ENCODE results near the gene PLOD2. TPM values are rescaled to one million over a fixed set of nuclear protein-coding genes. Genes with fewer than 3 reads are reported as not detected.

Gene PLOD2
- total and polyA plus RNA-seq, 5 donors from 2014 or later, result 0.52 TPM; not detected in 4

- H3K4me3 Mint-ChIP-seq, result no peak overlapping the region
- no peaks in the 10 kb centered on the region for H3K27me3 Mint-ChIP-seq
- no peaks in the 10 kb centered on the region for H3K4me1 ChIP-seq (ENCODE audit: control insufficient read depth, insufficient read depth, low read length, poor library complexity, severe bottlenecking)
- H3K36me3 Mint-ChIP-seq, result no peaks in the 10 kb centered on the region
- no peaks in the 10 kb centered on the region for H3K9me3 ChIP-seq (ENCODE audit: control insufficient read depth in 2 of 2, low read length in 2 of 2)
- H3K27ac Mint-ChIP-seq, result no peak overlapping the region
- no peak overlapping the region for H3K27ac ChIP-seq (ENCODE audit: insufficient read depth, low read length, poor library complexity, severe bottlenecking)
- no peaks in the 10 kb centered on the region for H3K36me3 ChIP-seq (ENCODE audit: control insufficient read depth, insufficient read depth, low read length)
- H3K27me3 ChIP-seq (ENCODE audit: control insufficient read depth, insufficient read depth, low read length), result no peaks in the 10 kb centered on the region
- DNase-seq (no peak), ATAC-seq (ENCODE audit: low read depth in 2 of 2) (no peak)
- H3K4me1 Mint-ChIP-seq, result no peaks in the 10 kb centered on the region
- H3K4me3 ChIP-seq (ENCODE audit: low read depth, low read length), result no peak overlapping the region
- no peaks in the 10 kb centered on the region for H3K9me3 Mint-ChIP-seq
Observed at GRCh38 chr3:146195030-146195429, 34.0 kb upstream of the PLOD2 start.

DNA sequence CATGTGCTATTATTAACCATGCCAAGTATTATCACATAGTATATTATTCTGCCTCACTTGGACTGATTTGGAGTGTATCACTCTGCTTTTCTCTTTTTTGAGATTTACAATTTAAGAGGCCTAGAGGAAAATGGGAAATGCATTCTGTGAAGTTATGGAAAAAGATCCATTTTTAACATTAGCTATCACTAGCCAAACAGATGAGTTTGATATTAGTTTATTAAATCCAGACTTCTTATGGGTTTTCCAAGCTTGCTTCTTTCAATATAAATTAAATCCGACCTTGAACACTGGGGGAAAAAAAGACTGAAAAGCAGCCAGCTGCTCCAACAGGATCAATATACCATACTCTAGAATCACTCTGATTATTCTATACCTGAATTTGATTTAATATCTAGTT, 30.1 kb upstream of the PLOD2 start:
- H3K4me3 ChIP-seq (ENCODE audit: low read depth, low read length), result no peak overlapping the region
- no peaks in the 10 kb centered on the region for H3K9me3 Mint-ChIP-seq
- H3K9me3 ChIP-seq (ENCODE audit: control insufficient read depth in 2 of 2, low read length in 2 of 2), result no peaks in the 10 kb centered on the region
- H3K27me3 Mint-ChIP-seq, result peaks cover 6% of the 10 kb centered on the region
- H3K27me3 ChIP-seq (ENCODE audit: control insufficient read depth, insufficient read depth, low read length), result no peaks in the 10 kb centered on the region
- no peaks in the 10 kb centered on the region for H3K36me3 ChIP-seq (ENCODE audit: control insufficient read depth, insufficient read depth, low read length)
- H3K36me3 Mint-ChIP-seq, result no peaks in the 10 kb centered on the region
- H3K4me1 ChIP-seq (ENCODE audit: control insufficient read depth, insufficient read depth, low read length, poor library complexity, severe bottlenecking), result no peaks in the 10 kb centered on the region
- no peaks in the 10 kb centered on the region for H3K4me1 Mint-ChIP-seq
- no peak overlapping the region for H3K4me3 Mint-ChIP-seq
- DNase-seq (no peak), ATAC-seq (ENCODE audit: low read depth in 2 of 2) (no peak)
- H3K27ac ChIP-seq (ENCODE audit: insufficient read depth, low read length, poor library complexity, severe bottlenecking), result no peak overlapping the region
- H3K27ac Mint-ChIP-seq, result no peak overlapping the region

- peak; percentile 34 to 52 for ATAC-seq (ENCODE audit: low read depth in 2 of 2)
- Histone ChIP-seq H3K4me1 (ENCODE audit: control insufficient read depth, insufficient read depth, low read length, poor library complexity, severe bottlenecking) (no peaks in the 10 kb centered on the region), H3K9me3 (ENCODE audit: control insufficient read depth in 2 of 2, low read length in 2 of 2) (no peaks in the 10 kb centered on the region), H3K36me3 (ENCODE audit: control insufficient read depth, insufficient read depth, low read length) (no peaks in the 10 kb centered on the region), H3K4me3 (ENCODE audit: low read depth, low read length) (no peak overlapping the region), H3K27me3 (ENCODE audit: control insufficient read depth, insufficient read depth, low read length) (no peaks in the 10 kb centered on the region), H3K27ac (ENCODE audit: insufficient read depth, low read length, poor library complexity, severe bottlenecking) (no peak overlapping the region)
- Mint-ChIP-seq H3K27ac (no peak overlapping the region), H3K9me3 (no peaks in the 10 kb centered on the region), H3K27me3 (peaks cover 6% of the 10 kb centered on the region), H3K4me3 (no peak overlapping the region), H3K36me3 (no peaks in the 10 kb centered on the region), H3K4me1 (no peaks in the 10 kb centered on the region)
- peak in 2 of 3 donors; percentile 16 to 42 for DNase-seq
Observed at GRCh38 chr3:146189519-146190173, 28.7 kb upstream of the PLOD2 start.

DNA sequence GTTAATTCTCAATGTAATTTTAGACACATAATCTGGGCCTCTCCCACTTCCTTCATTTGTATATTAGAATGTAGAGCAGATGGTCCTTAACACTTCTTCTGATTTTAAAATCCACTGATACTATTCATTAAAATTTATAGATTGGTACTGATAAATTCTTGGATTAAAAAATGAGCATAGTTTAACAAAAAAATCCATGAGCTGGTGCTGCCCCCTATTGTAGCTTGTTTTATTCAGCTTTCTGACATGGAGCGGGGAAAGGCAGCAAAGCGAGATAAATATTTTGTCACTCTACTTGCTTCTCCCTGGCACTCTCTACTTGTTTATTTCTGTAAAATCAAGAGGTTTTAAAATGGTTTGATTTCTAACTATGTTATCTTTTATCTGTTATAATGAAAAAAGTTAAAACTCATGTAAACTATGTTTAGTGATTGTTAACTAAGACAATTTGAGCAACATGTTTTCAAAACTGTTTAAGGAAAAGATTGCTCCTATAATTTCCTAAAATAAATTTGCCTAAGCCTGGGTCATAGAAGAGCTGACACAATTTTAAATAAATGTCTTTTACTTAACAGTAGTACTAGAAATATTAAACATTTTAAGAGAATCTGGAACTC, 26.5 kb upstream of the PLOD2 start:
- Histone ChIP-seq H3K27me3 (ENCODE audit: control insufficient read depth, insufficient read depth, low read length) (no peaks in the 10 kb centered on the region), H3K9me3 (ENCODE audit: control insufficient read depth in 2 of 2, low read length in 2 of 2) (no peaks in the 10 kb centered on the region), H3K27ac (ENCODE audit: insufficient read depth, low read length, poor library complexity, severe bottlenecking) (no peak overlapping the region), H3K36me3 (ENCODE audit: control insufficient read depth, insufficient read depth, low read length) (no peaks in the 10 kb centered on the region), H3K4me3 (ENCODE audit: low read depth, low read length) (no peak overlapping the region), H3K4me1 (ENCODE audit: control insufficient read depth, insufficient read depth, low read length, poor library complexity, severe bottlenecking) (no peaks in the 10 kb centered on the region)
- DNase-seq (no peak), ATAC-seq (ENCODE audit: low read depth in 2 of 2) (no peak)
- no peaks in the 10 kb centered on the region for H3K36me3 Mint-ChIP-seq
- H3K27ac Mint-ChIP-seq, result no peak overlapping the region
- no peak overlapping the region for H3K4me3 Mint-ChIP-seq
- H3K4me1 Mint-ChIP-seq, result no peaks in the 10 kb centered on the region
- H3K9me3 Mint-ChIP-seq, result peaks cover 0 to 1% (median 0%) of the 10 kb centered on the region in 7 donors
- H3K27me3 Mint-ChIP-seq, result peaks cover 6% of the 10 kb centered on the region

DNA sequence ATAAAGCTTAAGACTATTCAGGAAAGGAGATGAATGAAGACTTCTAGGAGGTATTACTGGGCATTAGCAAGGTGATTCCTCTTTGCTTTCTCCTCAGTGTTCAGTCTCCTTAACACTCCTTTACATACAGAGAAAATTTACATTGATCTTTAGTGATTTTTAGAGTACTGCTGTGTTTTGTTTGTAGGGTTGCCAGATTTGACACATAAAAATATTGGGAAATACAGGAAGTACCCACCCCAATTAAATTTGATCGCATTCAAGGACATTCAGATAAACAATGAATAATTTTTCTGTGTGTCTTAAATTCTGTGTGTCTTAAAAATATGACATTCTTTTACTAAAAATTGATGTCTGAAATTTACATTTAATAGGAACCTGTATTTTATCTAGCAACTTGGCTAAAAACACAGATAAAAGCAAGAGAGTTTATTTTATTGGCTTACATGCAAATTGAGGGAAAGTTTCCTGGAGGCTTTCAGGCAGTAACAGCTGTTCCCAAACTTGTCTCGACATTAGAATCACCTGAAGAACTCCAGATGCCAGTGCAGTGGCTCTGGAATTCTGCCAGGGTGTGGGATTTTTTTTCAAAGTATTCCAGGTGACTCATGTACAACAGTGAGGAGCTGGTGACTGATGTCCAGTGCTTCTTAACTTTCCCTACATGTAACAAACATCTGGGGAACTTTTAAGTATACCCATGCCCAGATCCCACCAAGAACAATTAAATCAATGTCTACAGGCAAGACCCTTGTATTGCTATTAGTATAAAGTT, 23.4 kb upstream of the PLOD2 start:
- no peak overlapping the region for H3K4me3 ChIP-seq (ENCODE audit: low read depth, low read length)
- no peaks in the 10 kb centered on the region for H3K36me3 ChIP-seq (ENCODE audit: control insufficient read depth, insufficient read depth, low read length)
- no peaks in the 10 kb centered on the region for H3K36me3 Mint-ChIP-seq
- H3K27ac ChIP-seq (ENCODE audit: insufficient read depth, low read length, poor library complexity, severe bottlenecking), result no peak overlapping the region
- no peaks in the 10 kb centered on the region for H3K27me3 ChIP-seq (ENCODE audit: control insufficient read depth, insufficient read depth, low read length)
- no peak for ATAC-seq (ENCODE audit: low read depth in 2 of 2)
- DNase-seq, result no peak
- H3K27ac Mint-ChIP-seq, result no peak overlapping the region
- H3K9me3 Mint-ChIP-seq, result peaks cover 0 to 3% (median 0%) of the 10 kb centered on the region in 7 donors
- peaks cover 6% of the 10 kb centered on the region for H3K27me3 Mint-ChIP-seq
- no peaks in the 10 kb centered on the region for H3K4me1 ChIP-seq (ENCODE audit: control insufficient read depth, insufficient read depth, low read length, poor library complexity, severe bottlenecking)
- no peak overlapping the region for H3K4me3 Mint-ChIP-seq
- no peaks in the 10 kb centered on the region for H3K9me3 ChIP-seq (ENCODE audit: control insufficient read depth in 2 of 2, low read length in 2 of 2)
- H3K4me1 Mint-ChIP-seq, result no peaks in the 10 kb centered on the region

- H3K27me3 Mint-ChIP-seq, result no peaks in the 10 kb centered on the region
- DNase-seq (no peak), ATAC-seq (ENCODE audit: low read depth in 2 of 2) (no peak)
- Histone ChIP-seq H3K27ac (ENCODE audit: insufficient read depth, low read length, poor library complexity, severe bottlenecking) (no peak overlapping the region), H3K9me3 (ENCODE audit: control insufficient read depth in 2 of 2, low read length in 2 of 2) (no peaks in the 10 kb centered on the region), H3K36me3 (ENCODE audit: control insufficient read depth, insufficient read depth, low read length) (no peaks in the 10 kb centered on the region), H3K4me3 (ENCODE audit: low read depth, low read length) (no peak overlapping the region), H3K4me1 (ENCODE audit: control insufficient read depth, insufficient read depth, low read length, poor library complexity, severe bottlenecking) (no peaks in the 10 kb centered on the region), H3K27me3 (ENCODE audit: control insufficient read depth, insufficient read depth, low read length) (no peaks in the 10 kb centered on the region)
- no peaks in the 10 kb centered on the region for H3K4me1 Mint-ChIP-seq
- H3K9me3 Mint-ChIP-seq, result peaks cover 0 to 5% (median 0%) of the 10 kb centered on the region in 7 donors
- H3K27ac Mint-ChIP-seq, result no peak overlapping the region
- H3K4me3 Mint-ChIP-seq, result no peak overlapping the region
- no peaks in the 10 kb centered on the region for H3K36me3 Mint-ChIP-seq
Observed at GRCh38 chr3:146181216-146181615, 20.2 kb upstream of the PLOD2 start.

- Mint-ChIP-seq H3K27me3 (no peaks in the 10 kb centered on the region), H3K4me3 (no peak overlapping the region), H3K27ac (no peak overlapping the region), H3K36me3 (no peaks in the 10 kb centered on the region), H3K9me3 (peaks cover 0 to 5% (median 0%) of the 10 kb centered on the region in 7 donors), H3K4me1 (no peaks in the 10 kb centered on the region)
- Histone ChIP-seq H3K36me3 (ENCODE audit: control insufficient read depth, insufficient read depth, low read length) (no peaks in the 10 kb centered on the region), H3K4me1 (ENCODE audit: control insufficient read depth, insufficient read depth, low read length, poor library complexity, severe bottlenecking) (no peaks in the 10 kb centered on the region), H3K27me3 (ENCODE audit: control insufficient read depth, insufficient read depth, low read length) (no peaks in the 10 kb centered on the region), H3K4me3 (ENCODE audit: low read depth, low read length) (no peak overlapping the region), H3K9me3 (ENCODE audit: control insufficient read depth in 2 of 2, low read length in 2 of 2) (no peaks in the 10 kb centered on the region), H3K27ac (ENCODE audit: insufficient read depth, low read length, poor library complexity, severe bottlenecking) (no peak overlapping the region)
- DNase-seq (no peak), ATAC-seq (ENCODE audit: low read depth in 2 of 2) (no peak)
Observed at GRCh38 chr3:146180376-146180775, 19.4 kb upstream of the PLOD2 start.
